Left lung (tissue), 10 donors: ENCODE data around the gene C6. TPM values are rescaled to one million over a fixed set of nuclear protein-coding genes. Genes with fewer than 3 reads are reported as not detected.

ENCODE experiments used
- ATAC-seq: fragments of 200-7000 bp; cut with Tn5 transposase; one replicate; pipeline ENCODE4 v1.9.1; 2020; ENCODE audit warnings: moderate library complexity
- DNase-seq, 4 donors: peaks; one replicate each; pipeline ENCODE4 v3.0.0-alpha.2; 2013 to 2020
- H3K27ac ChIP-seq, 2 donors: fragments of 200-600 bp; sonication (generic) in 1 of 2; one replicate each; pipeline versions ENCODE4 v1.5.0 to v1.8.0; 2020 to 2021
- H3K27me3 ChIP-seq, 2 donors: fragments of 200-600 bp; sonication (generic) in 1 of 2; one replicate each; pipeline versions ENCODE4 v1.5.0 to v1.8.0; 2020 to 2021
- H3K36me3 ChIP-seq, 2 donors: fragments of 200-600 bp; sonication (generic) in 1 of 2; one replicate each; pipeline versions ENCODE4 v1.5.0 to v1.8.0; 2020 to 2021
- H3K4me1 ChIP-seq, 2 donors: fragments of 200-600 bp; one replicate each; pipeline ENCODE4 v1.8.0; 2021
- H3K4me3 ChIP-seq, 2 donors: fragments of 200-600 bp; sonication (generic) in 1 of 2; one replicate each; pipeline versions ENCODE4 v1.5.0 to v1.8.0; 2020 to 2021; ENCODE audit warnings: mild to moderate bottlenecking in 1 of 2
- H3K9me3 ChIP-seq, 2 donors: fragments of 200-600 bp; sonication (generic) in 1 of 2; one replicate each; pipeline versions ENCODE4 v1.5.0 to v1.8.0; 2020 to 2021
- CTCF ChIP-seq, 2 donors: fragments of 200-600 bp; sonication (generic) in 1 of 2; IDR thresholded peaks; one replicate each; pipeline versions ENCODE4 v1.5.0 to v1.8.0; 2021; ENCODE audit warnings: antibody characterized with exemption in 2 of 2
- intact Hi-C, 2 donors: fragments of 100-400 bp; cut with DNase I; formaldehyde crosslinking; loops; one replicate each; pipeline versions ENCODE4 v1.11.2 to v1.14.2; 2022
- polyA plus RNA-seq, 6 donors: library from polyadenylated mRNA; unstranded; fragments of 120-200 nt; gene quantifications; one replicate each; pipeline ENCODE4 v1.2.1, GENCODE V29; 2013; ENCODE audit not compliant: insufficient read length in 6 of 6
- total RNA-seq, 2 donors: library from RNA; stranded (reverse); fragmentation: NEBNext Ultra II Directional; extraction: Animal tissue kit (Norgen Biotek cat#: 25700); gene quantifications; one replicate each; pipeline ENCODE4 v1.2.1, GENCODE V29; 2021
- donor health status: DM: no; HTN: yes; CAD: no.
- donor health status: DM: no; HTN: no; CAD: no.

Gene C6
- total and polyA plus RNA-seq, 8 donors, result 0.46 to 6.1 (median 2.8) TPM

DNA sequence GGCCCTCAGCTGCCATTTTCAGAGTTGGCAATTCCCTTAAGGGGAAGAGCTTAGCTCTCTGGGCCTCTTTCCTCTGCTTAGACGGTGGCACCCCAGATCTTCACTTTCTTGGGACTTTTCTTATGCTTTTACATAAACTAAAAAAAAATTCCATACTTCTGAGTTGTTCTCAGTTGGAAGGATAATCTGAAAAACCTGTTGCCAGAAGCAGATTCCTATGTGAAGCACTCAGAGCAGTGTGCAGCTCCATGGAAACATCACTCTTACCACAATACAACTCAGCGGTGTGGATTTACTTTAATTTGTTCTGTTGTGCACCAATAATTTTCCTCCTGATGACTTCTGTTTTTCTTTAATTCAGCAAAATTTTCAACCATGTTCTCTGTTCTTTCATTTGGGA, 98.1 kb downstream of the C6 start:
- no peaks in the 10 kb centered on the region for H3K4me1 ChIP-seq
- intact Hi-C loops, result no loop called here
- no peaks in the 10 kb centered on the region for H3K9me3 ChIP-seq
- H3K27ac ChIP-seq, result no peak overlapping the region
- ATAC-seq (peak; percentile 47), DNase-seq (no peak)
- no peak for TF ChIP-seq CTCF (IDR thresholded peaks at IDR 0.05)
- no peak overlapping the region for H3K4me3 ChIP-seq
- no peaks in the 10 kb centered on the region for H3K27me3 ChIP-seq
- H3K36me3 ChIP-seq, result no peaks in the 10 kb centered on the region

DNA sequence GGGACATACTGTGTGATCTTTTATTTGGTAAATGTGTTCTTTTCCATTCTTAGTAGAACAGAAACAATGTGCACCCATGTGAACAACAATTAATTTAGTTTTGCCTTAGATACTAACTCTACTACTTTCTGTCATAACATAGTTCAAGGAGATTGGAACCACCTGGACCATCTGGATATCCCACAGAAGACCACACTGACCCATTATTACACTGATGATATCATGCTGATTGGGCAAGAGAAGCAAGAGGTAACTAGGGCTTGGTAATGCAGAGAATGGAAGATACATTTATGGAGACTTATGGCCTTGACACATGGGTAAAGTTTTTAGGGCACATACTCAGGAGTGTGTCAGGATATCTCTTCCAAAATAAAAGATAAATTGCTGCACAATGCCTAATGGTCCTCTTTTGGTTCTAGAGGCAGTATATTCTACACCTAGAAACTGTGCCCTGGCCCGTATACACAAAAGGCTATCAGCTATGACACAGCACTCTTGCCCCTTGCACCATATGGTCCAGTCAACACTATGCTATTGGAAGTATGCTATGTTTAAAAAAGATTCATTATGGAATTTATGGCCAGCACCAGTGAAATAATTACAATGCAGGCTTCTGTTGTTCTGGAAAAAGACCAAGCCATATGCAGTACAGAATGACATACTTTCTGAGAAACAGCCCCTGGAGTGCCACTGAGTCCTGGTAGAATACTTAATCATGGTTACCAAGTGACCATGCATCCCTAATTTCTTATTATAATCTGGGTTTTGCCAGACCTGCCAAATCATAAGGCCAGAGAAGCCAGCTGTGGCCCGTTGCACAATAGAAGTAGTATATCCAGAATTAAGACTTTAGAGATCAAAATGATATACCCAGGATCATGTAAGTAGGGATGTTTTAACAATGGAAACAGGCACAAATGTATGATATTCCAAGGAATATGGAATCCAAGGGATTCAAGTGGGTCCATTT, 100.6 kb downstream of the C6 start:
- ATAC-seq (no peak), DNase-seq (no peak)
- Histone ChIP-seq H3K27ac (no peak overlapping the region), H3K4me1 (no peaks in the 10 kb centered on the region), H3K9me3 (no peaks in the 10 kb centered on the region), H3K4me3 (no peak overlapping the region), H3K36me3 (no peaks in the 10 kb centered on the region), H3K27me3 (no peaks in the 10 kb centered on the region)
- intact Hi-C loops, result no loop called here
- no peak for TF ChIP-seq CTCF (IDR thresholded peaks at IDR 0.05)

DNA sequence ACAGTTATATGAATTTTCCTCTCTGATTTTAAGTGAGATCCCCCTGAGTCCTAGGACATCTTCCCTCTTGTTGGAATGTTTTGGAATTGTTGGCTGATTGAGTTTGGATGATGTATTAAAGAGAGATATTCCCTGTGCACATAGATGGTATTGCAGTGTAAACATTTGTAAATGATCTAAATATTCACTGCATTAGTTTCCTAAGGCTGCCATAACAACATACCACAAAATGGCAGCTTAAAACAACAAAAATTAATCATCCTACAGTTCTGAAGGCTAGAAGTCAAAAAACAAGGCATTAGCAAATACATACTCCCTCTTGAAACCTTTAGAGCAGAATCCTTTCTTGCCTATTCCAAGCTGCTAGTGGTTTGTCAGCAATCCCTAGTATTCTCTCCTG, 104.1 kb downstream of the C6 start:
- no peak for DNase-seq
- TF ChIP-seq CTCF (IDR thresholded peaks at IDR 0.05), result no peak
- ATAC-seq, result no peak
- H3K9me3 ChIP-seq, result no peaks in the 10 kb centered on the region
- no peak overlapping the region for H3K27ac ChIP-seq
- H3K4me1 ChIP-seq, result no peaks in the 10 kb centered on the region
- no peaks in the 10 kb centered on the region for H3K36me3 ChIP-seq
- H3K27me3 ChIP-seq, result no peaks in the 10 kb centered on the region
- no peak overlapping the region for H3K4me3 ChIP-seq
- intact Hi-C loops, result no loop called here

DNA sequence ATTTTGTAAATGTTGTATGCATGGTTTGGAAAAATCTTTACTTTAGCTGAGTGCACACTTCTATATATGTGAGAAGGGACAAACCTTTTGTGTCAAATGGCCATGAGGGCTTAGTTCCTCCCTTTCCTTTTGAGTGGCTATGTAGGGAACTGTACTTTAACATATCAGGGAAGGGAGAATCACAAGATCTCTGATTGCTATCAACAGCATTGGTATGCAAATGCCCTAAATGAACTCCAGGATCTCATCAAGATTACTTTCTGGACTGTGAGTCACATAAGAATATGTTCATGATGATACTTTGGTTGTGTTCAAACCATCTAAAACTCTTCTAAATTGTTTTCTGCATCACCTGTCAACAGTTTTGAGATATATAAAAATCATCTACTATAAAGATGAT, 111.0 kb downstream of the C6 start:
- Histone ChIP-seq H3K36me3 (no peaks in the 10 kb centered on the region), H3K27me3 (no peaks in the 10 kb centered on the region), H3K27ac (no peak overlapping the region), H3K4me1 (no peaks in the 10 kb centered on the region), H3K4me3 (no peak overlapping the region), H3K9me3 (no peaks in the 10 kb centered on the region)
- no peak for DNase-seq
- intact Hi-C loops, result no loop called here
- no peak for ATAC-seq
- no peak for TF ChIP-seq CTCF (IDR thresholded peaks at IDR 0.05)

- Histone ChIP-seq H3K27me3 (no peaks in the 10 kb centered on the region), H3K4me3 (no peak overlapping the region), H3K36me3 (no peaks in the 10 kb centered on the region), H3K27ac (no peak overlapping the region), H3K4me1 (no peaks in the 10 kb centered on the region), H3K9me3 (no peaks in the 10 kb centered on the region)
- no peak for TF ChIP-seq CTCF (IDR thresholded peaks at IDR 0.05)
- no peak for ATAC-seq
- no peak for DNase-seq
- intact Hi-C loops, result no loop called here
Observed at GRCh38 chr5:41097642-41098041, 115.7 kb downstream of the C6 start.
